Transverse colon (tissue), 4 donors: Measurements from ENCODE around the gene SLC22A1. TPM values are rescaled to one million over a fixed set of nuclear protein-coding genes. Genes with fewer than 3 reads are reported as not detected.
"Not testable (repeated sequence)": the region's sequence is repeated elsewhere in the genome, so short reads cannot be mapped to it uniquely, and the experiment has no call there.

ENCODE experiments used
- DNase-seq: peaks from one replicate; pipeline ENCODE4 v3.0.0-alpha.2; 2019
- H3K27ac ChIP-seq, 4 donors: fragments of 200-600 bp; sonication (generic); 2 replicates each; pipeline ENCODE4 v1.5.1; 2016 to 2018; ENCODE audit warnings: inconsistent platforms in 4 of 4
- H3K27me3 ChIP-seq: fragments of 200-600 bp; sonication (generic); 2 replicates; pipeline ENCODE4 v1.5.1; 2017; ENCODE audit warnings: inconsistent platforms
- H3K36me3 ChIP-seq, 4 donors: fragments of 200-600 bp; sonication (generic); 2 replicates each; pipeline ENCODE4 v1.5.1; 2017 to 2019; ENCODE audit warnings: inconsistent platforms in 4 of 4
- H3K4me1 ChIP-seq, 4 donors: fragments of 200-600 bp; sonication (generic); 2 replicates each; pipeline ENCODE4 v1.5.1; 2017 to 2020; ENCODE audit warnings: inconsistent platforms in 4 of 4
- H3K4me3 ChIP-seq, 4 donors: fragments of 200-600 bp; sonication (generic); 1 replicate in 1 of 4; 2 replicates in 3 of 4; pipeline versions ENCODE4 v1.5.1 to v1.6.1; 2017 to 2019; ENCODE audit warnings: inconsistent platforms in 4 of 4
- H3K9me3 ChIP-seq, 2 donors: fragments of 200-600 bp; sonication (generic); 2 replicates each; pipeline ENCODE4 v1.5.1; 2017 to 2019; ENCODE audit warnings: inconsistent platforms in 2 of 2
- EP300 ChIP-seq: sonication (generic); formaldehyde crosslinking; IDR thresholded peaks from one replicate; pipeline ENCODE4 v1.6.1; 2017; ENCODE audit warnings: antibody characterized with exemption, low read depth
- POLR2A ChIP-seq: fragments of 450-650 bp; IDR thresholded peaks from one replicate; pipeline ENCODE4 v1.6.1; 2016; ENCODE audit warnings: antibody characterized with exemption, mild to moderate bottlenecking, moderate library complexity
- POLR2AphosphoS5 ChIP-seq, 3 donors: sonication (generic); formaldehyde crosslinking; IDR thresholded peaks; one replicate each; pipeline ENCODE4 v1.6.1; 2016; ENCODE audit warnings: antibody characterized with exemption in 3 of 3
- WGBS, 2 donors: methylation state at CpG; one replicate each; pipeline ENCODE4 v1.1.5; 2018; ENCODE audit warnings: low coverage in 1 of 2; 5-methylcytosine and 5-hydroxymethylcytosine counted together
- in situ Hi-C, 4 donors: fragments of 200-750 bp; cut with MboI; loops; one replicate each; pipeline versions ENCODE4 v1.15.0 to v1.15.1; 2017; ENCODE audit warnings: low sequenced_read_pairs in 3 of 4, low pct_ligation_motif_present in 1 of 4, low pct_unique_long_range_greater_than_20kb in 1 of 4
- intact Hi-C: fragments of 100-400 bp; cut with DNase I; formaldehyde crosslinking; loops from one replicate; pipeline ENCODE4 v1.15.1; 2023; ENCODE audit warnings: low total_unique reads
- total RNA-seq, 4 donors: library from RNA; depleted of rRNA; stranded (reverse); fragments of >200 nt; gene quantifications; one replicate each; pipeline ENCODE4 v1.1.0, GENCODE V29; 2016
- TF ChIP-seq, protein P1 (sequence below), 5 experiments: fragments of 200-600 bp in 3 of 5; fragments of 450-650 bp in 2 of 5; sonication (generic) in 3 of 5; IDR thresholded peaks; 1 replicate in 2 of 5; 2 replicates in 3 of 5; pipeline ENCODE4 v1.5.1; 2016 to 2017; ENCODE audit warnings: antibody characterized with exemption in 5 of 5, inconsistent platforms in 3 of 5, mild to moderate bottlenecking in 2 of 5, moderate library complexity in 1 of 5

SLC22A1 gene
- total RNA-seq, 4 donors from 2014 or later, result 0.40 to 1.7 (median 0.55) TPM; not detected in 1

DNA sequence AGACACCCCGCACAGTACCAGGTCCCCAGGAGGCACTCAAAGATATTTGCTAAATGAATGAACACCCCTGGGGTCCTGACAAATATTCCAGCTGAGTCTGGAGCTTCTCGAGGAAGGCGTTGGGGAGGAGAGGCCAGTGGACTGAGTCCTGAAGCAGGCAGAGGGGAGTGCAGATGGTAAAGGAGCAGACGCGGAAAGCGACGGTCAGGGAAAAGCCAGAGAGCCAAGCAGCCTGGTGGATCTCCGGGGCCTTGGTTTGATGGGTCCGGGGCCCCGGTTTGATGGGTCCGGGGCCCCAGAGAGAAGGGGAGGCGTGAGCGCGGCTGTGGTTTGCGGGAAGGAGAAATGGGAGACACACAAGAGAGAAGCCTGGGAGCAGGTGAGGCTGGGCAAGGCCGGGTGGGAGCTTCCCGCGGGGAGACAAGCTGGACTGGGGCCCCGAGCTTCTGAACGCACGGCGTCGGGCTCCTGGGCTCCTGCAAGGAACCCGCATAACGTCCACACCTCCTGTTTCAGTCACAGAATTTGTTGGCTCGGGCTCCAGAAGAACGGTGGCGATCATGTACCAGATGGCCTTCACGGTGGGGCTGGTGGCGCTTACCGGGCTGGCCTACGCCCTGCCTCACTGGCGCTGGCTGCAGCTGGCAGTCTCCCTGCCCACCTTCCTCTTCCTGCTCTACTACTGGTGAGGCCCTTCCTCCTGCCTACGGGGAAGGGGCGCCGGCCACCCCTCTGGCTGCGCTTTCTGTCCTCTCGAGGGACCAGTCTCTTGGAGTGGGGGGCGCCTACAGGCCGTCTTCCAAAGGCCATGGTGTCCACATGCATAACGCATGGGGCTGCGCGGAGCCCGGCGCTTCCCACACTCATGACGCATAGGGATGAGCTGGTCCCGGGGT, 12.1 kb downstream of the SLC22A1 start:
- DNase-seq, result no peak
- H3K27me3 ChIP-seq, result no peaks in the 10 kb centered on the region
- in situ Hi-C loops (no loop called here), intact Hi-C loops (loop anchor here (5.0 kb wide), 1 partner anchor 1926 kb away; no protein-coding TSS in a partner anchor)
- peaks cover 4 to 7% (median 4%) of the 10 kb centered on the region in 4 donors for H3K4me1 ChIP-seq
- 91 to 92% methylated on average over 17 to 44 of the region's 47 CpGs for WGBS, 2 donors
- no peaks in the 10 kb centered on the region for H3K9me3 ChIP-seq
- no peaks in the 10 kb centered on the region for H3K36me3 ChIP-seq
- no peak overlapping the region for H3K27ac ChIP-seq
- TF ChIP-seq EP300 (no peak), POLR2A (no peak), POLR2AphosphoS5 (IDR thresholded peaks at IDR 0.05) (no peak)
- TF ChIP-seq, protein P1, sequence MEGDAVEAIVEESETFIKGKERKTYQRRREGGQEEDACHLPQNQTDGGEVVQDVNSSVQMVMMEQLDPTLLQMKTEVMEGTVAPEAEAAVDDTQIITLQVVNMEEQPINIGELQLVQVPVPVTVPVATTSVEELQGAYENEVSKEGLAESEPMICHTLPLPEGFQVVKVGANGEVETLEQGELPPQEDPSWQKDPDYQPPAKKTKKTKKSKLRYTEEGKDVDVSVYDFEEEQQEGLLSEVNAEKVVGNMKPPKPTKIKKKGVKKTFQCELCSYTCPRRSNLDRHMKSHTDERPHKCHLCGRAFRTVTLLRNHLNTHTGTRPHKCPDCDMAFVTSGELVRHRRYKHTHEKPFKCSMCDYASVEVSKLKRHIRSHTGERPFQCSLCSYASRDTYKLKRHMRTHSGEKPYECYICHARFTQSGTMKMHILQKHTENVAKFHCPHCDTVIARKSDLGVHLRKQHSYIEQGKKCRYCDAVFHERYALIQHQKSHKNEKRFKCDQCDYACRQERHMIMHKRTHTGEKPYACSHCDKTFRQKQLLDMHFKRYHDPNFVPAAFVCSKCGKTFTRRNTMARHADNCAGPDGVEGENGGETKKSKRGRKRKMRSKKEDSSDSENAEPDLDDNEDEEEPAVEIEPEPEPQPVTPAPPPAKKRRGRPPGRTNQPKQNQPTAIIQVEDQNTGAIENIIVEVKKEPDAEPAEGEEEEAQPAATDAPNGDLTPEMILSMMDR (IDR thresholded peaks at IDR 0.05), result no peak
- no peak overlapping the region for H3K4me3 ChIP-seq

DNA sequence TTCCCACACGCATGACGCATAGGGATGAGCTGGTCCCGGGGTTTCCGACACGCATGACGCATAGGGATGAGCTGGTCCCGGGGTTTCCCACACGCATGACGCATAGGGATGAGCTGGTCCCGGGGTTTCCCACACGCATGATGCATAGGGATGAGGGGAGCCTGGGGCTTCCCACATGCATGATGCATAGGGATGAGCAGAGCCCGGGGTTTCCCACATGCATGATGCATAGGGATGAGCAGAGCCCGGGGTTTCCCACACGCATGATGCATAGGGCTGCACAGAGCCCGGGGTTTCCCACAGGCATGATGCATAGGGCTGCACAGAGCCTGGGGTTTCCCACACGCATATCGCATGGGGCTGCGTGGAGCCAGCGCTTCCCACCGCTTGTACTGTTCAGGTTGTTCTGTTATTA, 12.7 kb downstream of the SLC22A1 start:
- DNase-seq, H3K4me1 ChIP-seq, H3K4me3 ChIP-seq, in situ Hi-C loops, H3K27me3 ChIP-seq, H3K9me3 ChIP-seq, H3K36me3 ChIP-seq, H3K27ac ChIP-seq: not testable (repeated sequence)
- WGBS, 2 donors, result 93% methylated on average over 20 of the region's 20 CpGs; no CpG with 5 or more reads in 1 of the 2 donors
- intact Hi-C loops, result loop anchor here (5.0 kb wide), 1 partner anchor 1927 kb away; no protein-coding TSS in a partner anchor

DNA sequence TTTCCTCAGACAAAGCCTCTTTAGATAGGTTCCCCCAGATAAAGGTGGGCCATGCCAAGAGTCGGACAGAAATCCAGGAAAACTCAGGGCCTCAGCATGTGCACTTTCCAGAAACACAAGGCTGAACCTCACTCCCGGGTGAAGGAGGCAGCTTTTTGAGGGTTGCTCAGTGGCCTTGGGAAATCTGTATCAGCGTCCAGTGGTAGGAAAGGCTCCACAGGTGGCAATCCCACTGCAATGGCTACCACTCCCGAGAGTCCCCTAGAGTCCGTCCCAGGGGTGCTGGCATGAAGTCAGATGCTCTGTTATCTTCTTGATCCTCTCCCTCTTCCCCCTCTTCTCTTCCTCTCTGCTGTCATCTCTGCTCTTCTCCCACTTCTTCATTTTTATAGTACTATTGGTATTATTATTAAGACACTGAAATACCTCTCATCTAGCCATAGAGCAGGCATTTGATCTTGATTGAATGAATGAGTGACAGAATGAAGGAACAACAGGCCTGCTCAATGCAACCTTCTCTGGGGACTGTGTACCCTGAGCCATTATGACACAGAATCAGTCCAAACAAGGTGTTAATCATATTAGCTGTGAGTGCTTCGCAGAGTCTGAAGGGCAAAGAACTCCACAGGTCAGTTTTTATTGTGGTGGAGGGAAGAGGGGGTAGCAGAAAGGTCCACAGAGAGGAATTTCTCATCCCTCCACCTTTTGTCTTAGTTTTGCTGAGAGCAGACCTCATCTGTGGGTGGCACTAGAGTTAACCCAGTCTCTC, 13.3 kb downstream of the SLC22A1 start:
- H3K36me3 ChIP-seq, result no peaks in the 10 kb centered on the region
- no peak overlapping the region for H3K4me3 ChIP-seq
- H3K27me3 ChIP-seq, result no peaks in the 10 kb centered on the region
- H3K27ac ChIP-seq, result no peak overlapping the region
- WGBS, 2 donors, result 85% methylated on average over 6 of the region's 6 CpGs; no CpG with 5 or more reads in 1 of the 2 donors
- no peaks in the 10 kb centered on the region for H3K9me3 ChIP-seq
- in situ Hi-C loops (no loop called here), intact Hi-C loops (loop anchor here (5.0 kb wide), 2 partner anchors 322 to 1928 kb away; no protein-coding TSS in a partner anchor)
- DNase-seq, result no peak
- peaks cover 4 to 9% (median 6%) of the 10 kb centered on the region in 4 donors for H3K4me1 ChIP-seq
- TF ChIP-seq POLR2AphosphoS5 (IDR thresholded peaks at IDR 0.05) (no peak), POLR2A (no peak), EP300 (no peak)
- TF ChIP-seq, protein P1 (IDR thresholded peaks at IDR 0.05), result no peak

DNA sequence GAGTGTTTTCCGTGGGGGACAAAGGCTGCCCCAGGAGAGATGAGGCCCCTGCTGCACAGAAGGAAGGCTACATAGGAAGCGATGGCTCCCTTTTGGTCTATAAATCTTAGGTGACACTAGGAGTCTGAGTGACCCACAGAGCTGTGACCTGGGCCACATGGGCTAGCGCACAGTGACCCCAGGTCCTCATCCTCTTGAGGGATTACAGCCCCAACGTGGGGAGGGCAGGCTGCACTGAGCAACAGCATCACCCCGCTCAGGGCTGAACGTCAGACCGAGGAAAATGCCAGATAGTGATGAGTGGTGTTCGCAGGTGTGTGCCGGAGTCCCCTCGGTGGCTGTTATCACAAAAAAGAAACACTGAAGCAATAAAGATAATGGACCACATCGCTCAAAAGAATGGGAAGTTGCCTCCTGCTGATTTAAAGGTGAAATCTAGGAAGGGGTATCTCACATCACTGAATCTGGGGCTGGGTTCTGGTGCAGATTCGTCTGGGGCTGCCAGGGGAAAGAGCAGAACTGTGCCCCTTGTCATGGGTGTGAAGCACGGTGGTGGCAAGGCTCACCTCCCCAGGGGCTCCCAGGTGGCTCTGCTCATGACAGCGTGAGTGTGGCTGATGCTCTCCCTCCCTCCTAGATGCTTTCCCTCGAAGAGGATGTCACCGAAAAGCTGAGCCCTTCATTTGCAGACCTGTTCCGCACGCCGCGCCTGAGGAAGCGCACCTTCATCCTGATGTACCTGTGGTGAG, 14.5 kb downstream of the SLC22A1 start:
- WGBS, 2 donors, result 74 to 87% methylated on average over 7 to 21 of the region's 21 CpGs
- no peaks in the 10 kb centered on the region for H3K36me3 ChIP-seq
- no peak overlapping the region for H3K4me3 ChIP-seq
- H3K27me3 ChIP-seq, result no peaks in the 10 kb centered on the region
- H3K9me3 ChIP-seq, result no peaks in the 10 kb centered on the region
- DNase-seq, result no peak
- in situ Hi-C loops (no loop called here), intact Hi-C loops (loop anchor here (5.0 kb wide), 1 partner anchor 321 kb away; no protein-coding TSS in a partner anchor)
- H3K4me1 ChIP-seq, result peaks cover 9 to 11% (median 10%) of the 10 kb centered on the region in 4 donors
- no peak overlapping the region for H3K27ac ChIP-seq
- TF ChIP-seq POLR2AphosphoS5 (IDR thresholded peaks at IDR 0.05), result no peak
- TF ChIP-seq EP300, result no peak
- TF ChIP-seq, protein P1 (IDR thresholded peaks at IDR 0.05), result no peak
